ENCODE data around the gene OR6B3.

- TF ChIP-seq CTCF (conservative IDR thresholded peaks at IDR 0.05; ENCODE audit: low read length), result no peak
- TF ChIP-seq EZH2phosphoT487 (IDR thresholded peaks at IDR 0.05; ENCODE audit: borderline replicate concordance), result no peak
These were observed 5.1 kb downstream of the OR6B3 start for GRCh38 chr2:240048237-240048636.

Measured in Loucy (cell line).